ENCODE measurements around the gene LRRC25. TPM values are rescaled to one million over a fixed set of nuclear protein-coding genes. Genes with fewer than 3 reads are reported as not detected.

The LRRC25 gene
- total and polyA plus RNA-seq, 10 of the 15 experiments (the other 5 are each of a cell fraction or from before 2014, with no cell fraction given), result 0.38 to 2.9 (median 1.2) TPM

DNA sequence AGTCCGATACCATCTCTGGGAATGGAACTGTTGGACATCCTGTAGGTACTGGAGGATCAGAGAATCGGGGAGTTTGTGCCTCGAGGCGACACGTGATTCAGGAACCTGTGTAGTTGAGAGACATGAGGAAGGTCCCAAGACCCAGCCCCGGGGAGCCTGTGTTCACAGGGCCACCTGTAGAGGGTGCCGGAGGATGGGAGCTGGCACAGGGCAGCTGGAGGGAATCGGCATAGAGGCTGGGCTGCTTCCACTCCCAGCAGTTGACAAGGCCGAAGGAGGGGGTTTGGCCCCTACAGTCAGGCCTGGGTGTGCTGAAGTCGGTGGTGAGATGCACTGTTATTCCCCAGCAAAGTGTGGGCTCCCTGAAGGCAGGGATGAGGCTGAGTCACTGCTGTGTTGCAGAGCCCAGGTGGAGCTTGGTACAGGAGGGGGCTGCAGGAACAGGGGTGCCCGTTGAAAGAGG, 43.0 kb upstream of the LRRC25 start:
- H3K27ac ChIP-seq (ENCODE audit: control insufficient read depth, insufficient read depth), result no peak overlapping the region
- BruUV-seq (replicated peaks), result no TSS peak
- ATAC-seq, result peak; percentile 56
- WGBS (ENCODE audit: insufficient coverage, insufficient replicate concordance, low lambda C conversion rate, missing lambda C conversion rate), result 50% methylated on average over 11 of the region's 11 CpGs
- CTCF ChIA-PET, result interaction anchor here (0.7 to 1.0 kb wide), 2 partner anchors 11 to 24 kb away, joined by 3 read pairs; no protein-coding TSS in a partner anchor
- no peaks in the 10 kb centered on the region for H3K27me3 ChIP-seq (replicated peaks in 1 of 2; ENCODE audit: control insufficient read depth in 2 of 2, insufficient read depth in 2 of 2, low read length in 1 of 2)
- H3K4me3 ChIP-seq, result no peak overlapping the region
- intact Hi-C loops (cut with micrococcal nuclease; ENCODE audit: unreplicated experiment) (no loop called here), in situ Hi-C loops (cut with MboI) (no loop called here)
- SMC1A ChIA-PET (ENCODE audit: uncharacterized antibody, unreplicated experiment), result interaction anchor here (1.0 kb wide), 1 partner anchor 19 kb away, joined by 3 read pairs; no protein-coding TSS in a partner anchor
- RAD21 ChIA-PET (ENCODE audit: unreplicated experiment), result no interaction called here
- H2AFZ ChIP-seq (ENCODE audit: control insufficient read depth, low read depth, low read length), result no peak overlapping the region
- peaks cover 9% of the 10 kb centered on the region; the same call in 1 of the 2 replicates for H3K4me1 ChIP-seq (ENCODE audit: control insufficient read depth, insufficient read depth, low read length)
- TF ChIP-seq RAD21 (IDR thresholded peaks at IDR 0.05; ENCODE audit: insufficient read depth, low read depth, low read length), result 0 out of 2 replicates have a peak, but pooled peaks have one; percentile 30
- TF ChIP-seq POLR2A (IDR thresholded peaks at IDR 0.05; ENCODE audit: low read depth, low read length), result peak; percentile 49; the same call in 1 of the 2 replicates
- TF ChIP-seq, protein P1, sequence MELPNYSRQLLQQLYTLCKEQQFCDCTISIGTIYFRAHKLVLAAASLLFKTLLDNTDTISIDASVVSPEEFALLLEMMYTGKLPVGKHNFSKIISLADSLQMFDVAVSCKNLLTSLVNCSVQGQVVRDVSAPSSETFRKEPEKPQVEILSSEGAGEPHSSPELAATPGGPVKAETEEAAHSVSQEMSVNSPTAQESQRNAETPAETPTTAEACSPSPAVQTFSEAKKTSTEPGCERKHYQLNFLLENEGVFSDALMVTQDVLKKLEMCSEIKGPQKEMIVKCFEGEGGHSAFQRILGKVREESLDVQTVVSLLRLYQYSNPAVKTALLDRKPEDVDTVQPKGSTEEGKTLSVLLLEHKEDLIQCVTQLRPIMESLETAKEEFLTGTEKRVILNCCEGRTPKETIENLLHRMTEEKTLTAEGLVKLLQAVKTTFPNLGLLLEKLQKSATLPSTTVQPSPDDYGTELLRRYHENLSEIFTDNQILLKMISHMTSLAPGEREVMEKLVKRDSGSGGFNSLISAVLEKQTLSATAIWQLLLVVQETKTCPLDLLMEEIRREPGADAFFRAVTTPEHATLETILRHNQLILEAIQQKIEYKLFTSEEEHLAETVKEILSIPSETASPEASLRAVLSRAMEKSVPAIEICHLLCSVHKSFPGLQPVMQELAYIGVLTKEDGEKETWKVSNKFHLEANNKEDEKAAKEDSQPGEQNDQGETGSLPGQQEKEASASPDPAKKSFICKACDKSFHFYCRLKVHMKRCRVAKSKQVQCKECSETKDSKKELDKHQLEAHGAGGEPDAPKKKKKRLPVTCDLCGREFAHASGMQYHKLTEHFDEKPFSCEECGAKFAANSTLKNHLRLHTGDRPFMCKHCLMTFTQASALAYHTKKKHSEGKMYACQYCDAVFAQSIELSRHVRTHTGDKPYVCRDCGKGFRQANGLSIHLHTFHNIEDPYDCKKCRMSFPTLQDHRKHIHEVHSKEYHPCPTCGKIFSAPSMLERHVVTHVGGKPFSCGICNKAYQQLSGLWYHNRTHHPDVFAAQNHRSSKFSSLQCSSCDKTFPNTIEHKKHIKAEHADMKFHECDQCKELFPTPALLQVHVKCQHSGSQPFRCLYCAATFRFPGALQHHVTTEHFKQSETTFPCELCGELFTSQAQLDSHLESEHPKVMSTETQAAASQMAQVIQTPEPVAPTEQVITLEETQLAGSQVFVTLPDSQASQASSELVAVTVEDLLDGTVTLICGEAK (IDR thresholded peaks at IDR 0.05; ENCODE audit: borderline replicate concordance), result no peak
- TF ChIP-seq CTCF (IDR thresholded peaks at IDR 0.05 in 2 of 3, conservative IDR thresholded peaks at IDR 0.05 in 1 of 3; ENCODE audit: control insufficient read depth in 2 of 3, extremely low read depth in 1 of 3, insufficient read depth in 1 of 3, low read depth in 3 of 3, low read length in 3 of 3), result peak; percentile 41 to 68 (median 58); a peak in 5 of 6 replicates
- TF ChIP-seq RELA (IDR thresholded peaks at IDR 0.05; ENCODE audit: borderline replicate concordance, partially characterized antibody), result peak; percentile 14
- no peak for TF ChIP-seq NFIC (IDR thresholded peaks at IDR 0.05; ENCODE audit: low read depth, low read length)
- no peaks in the 10 kb centered on the region for H3K79me2 ChIP-seq (ENCODE audit: control insufficient read depth, insufficient read depth, low read length)
- no peaks in the 10 kb centered on the region; the same call in 2 of the 3 replicates for H3K9me3 ChIP-seq (replicated peaks; ENCODE audit: control insufficient read depth, insufficient read depth, low read length)
- H3K36me3 ChIP-seq (ENCODE audit: control insufficient read depth in 2 of 2, insufficient read depth in 2 of 2, low read length in 1 of 2), result peaks cover 3 to 13% of the 10 kb centered on the region in 2 experiments; a peak in 3 of 4 replicates
- FAIRE-seq, result no peak
- no peaks in the 10 kb centered on the region; the same call in 1 of the 2 replicates for H4K20me1 ChIP-seq (ENCODE audit: control insufficient read depth, insufficient read depth)
- DNase-seq (ENCODE audit: low read depth, low spot score), result no peak
- H3K9ac ChIP-seq (ENCODE audit: control insufficient read depth, insufficient read depth, low read length), result no peak overlapping the region
- POLR2A ChIA-PET, result interaction anchor here (0.6 kb wide), 1 partner anchor 182 kb away, joined by 3 read pairs; no protein-coding TSS in a partner anchor
- no peak overlapping the region for H3K4me2 ChIP-seq (ENCODE audit: control insufficient read depth, insufficient read depth)
